Muscle of back (tissue), 11 donors: ENCODE data around the gene GRB10. TPM values are rescaled to one million over a fixed set of nuclear protein-coding genes. Genes with fewer than 3 reads are reported as not detected.
"Not testable (repeated sequence)": the region's sequence is repeated elsewhere in the genome, so short reads cannot be mapped to it uniquely, and the experiment has no call there.

Experiments
- DNase-seq, 3 donors: peaks; one replicate each; pipeline versions ENCODE4 v3.0.0 to v3.0.0-alpha.2; 2013
- polyA plus RNA-seq, 10 donors: library from polyadenylated mRNA; unstranded; fragments of 120-200 nt; gene quantifications; one replicate each; pipeline ENCODE4 v1.2.1, GENCODE V29; 2013; ENCODE audit not compliant: insufficient read length in 10 of 10

Gene GRB10
- polyA plus RNA-seq, 10 donors = 11.5 to 27.6 (median 16.5) TPM

DNA sequence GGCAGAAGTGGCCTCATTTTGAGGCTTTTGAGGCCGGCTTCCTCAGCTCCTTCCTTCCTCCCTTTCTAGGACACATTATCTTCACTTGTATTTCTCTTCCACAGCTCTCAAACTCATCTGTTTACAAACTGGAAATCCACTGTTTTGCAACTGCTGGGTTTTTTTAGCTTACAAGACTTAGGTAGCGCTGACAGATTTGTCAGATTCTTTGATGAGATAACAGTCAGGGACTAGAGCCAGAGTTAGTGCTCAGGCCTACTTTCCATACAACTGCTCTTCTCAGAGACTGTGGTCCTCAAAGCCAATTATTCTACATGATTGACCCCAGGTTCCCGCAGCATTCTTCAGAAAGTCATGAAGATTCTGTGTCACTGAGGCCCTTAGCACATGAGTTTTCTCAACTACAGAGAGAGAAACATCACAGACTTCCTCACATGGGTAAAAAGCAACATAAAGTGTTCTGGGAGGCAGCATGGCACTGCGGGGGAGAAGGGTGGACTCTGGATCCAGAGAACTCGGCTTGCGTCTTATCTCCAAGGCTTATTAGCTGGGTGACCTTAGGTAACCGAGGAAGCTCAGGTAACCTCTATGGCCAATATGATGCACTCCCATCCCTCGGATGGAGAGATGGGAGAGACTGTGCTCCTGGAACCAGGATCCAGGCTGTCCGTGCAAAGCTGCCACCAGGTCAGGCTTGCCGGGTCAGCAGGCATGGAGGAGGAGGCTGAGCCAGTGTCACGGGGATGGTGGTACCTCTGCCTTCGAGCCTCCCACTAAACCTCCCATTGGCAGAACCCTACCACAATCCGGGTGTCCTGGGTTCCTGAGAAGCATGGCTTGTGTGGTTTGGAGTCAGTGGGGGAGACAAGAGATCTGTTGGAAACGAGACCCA lies 228.0 kb downstream of the GRB10 start:
- no peak for DNase-seq

- DNase-seq = no peak
Measured at GRCh38 chr7:50553973-50554372, 228.7 kb downstream of the GRB10 start.

- DNase-seq = peak; percentile 14 to 70 (median 62)
Measured at GRCh38 chr7:50552921-50553320, 229.8 kb downstream of the GRB10 start.

- no peak for DNase-seq
Measured at GRCh38 chr7:50552139-50552538, 230.6 kb downstream of the GRB10 start.

- not testable (repeated sequence) for DNase-seq
Measured at GRCh38 chr7:50545613-50546012, 237.1 kb downstream of the GRB10 start.

- DNase-seq = no peak
Measured at GRCh38 chr7:50544992-50545391, 237.7 kb downstream of the GRB10 start.

DNA sequence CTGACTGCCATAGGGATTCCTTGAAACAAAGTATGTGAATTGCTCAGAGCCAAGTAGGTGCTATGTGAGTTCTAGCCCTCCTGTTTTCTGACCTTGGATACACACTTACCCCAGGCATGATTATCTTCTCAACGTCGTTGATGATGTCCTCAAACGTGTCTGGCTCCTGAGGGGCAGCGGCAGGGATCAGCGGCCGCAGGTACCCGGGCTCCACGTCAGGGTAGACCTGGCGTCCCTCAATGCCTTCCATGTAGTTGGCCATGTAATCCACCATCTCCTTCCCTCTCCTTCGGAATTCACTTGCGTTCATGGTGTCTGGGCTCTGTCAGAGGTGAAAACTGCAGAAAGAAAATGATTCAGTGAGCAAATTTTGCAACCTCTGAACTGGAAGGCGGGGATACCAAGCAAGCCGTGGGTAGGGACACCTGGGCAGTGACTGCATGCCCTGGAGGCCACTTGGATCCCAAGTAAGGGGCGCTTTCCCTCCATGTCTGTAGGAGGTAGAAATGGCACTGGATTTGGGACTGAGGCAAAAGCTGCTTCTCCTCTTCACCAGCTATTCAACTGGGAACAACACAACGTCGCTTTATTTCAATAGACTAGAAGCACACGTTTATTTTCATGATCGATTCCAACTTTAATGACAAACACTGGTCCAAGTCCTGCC lies 238.8 kb downstream of the GRB10 start:
- no peak for DNase-seq

DNA sequence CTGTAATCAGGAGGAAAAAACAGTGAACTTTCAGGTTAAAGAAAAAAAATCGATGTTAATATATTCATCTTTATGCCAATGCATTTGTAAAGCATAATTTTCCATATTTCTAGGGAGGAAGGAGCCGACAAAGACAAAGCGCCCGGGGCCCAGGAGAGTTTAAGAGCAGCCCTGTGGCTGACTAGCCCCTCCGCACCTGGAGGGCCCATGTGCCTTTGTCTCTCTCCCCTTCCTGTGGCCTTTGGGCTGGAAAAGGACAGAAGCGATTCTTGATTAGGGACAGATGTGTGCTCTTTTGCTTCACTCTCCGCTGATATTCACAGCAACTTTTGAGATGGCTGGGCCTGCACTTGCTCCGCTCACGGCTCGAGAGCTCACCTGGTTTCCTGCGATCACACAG lies 240.6 kb downstream of the GRB10 start:
- peak in 1 of 3 donors; percentile 17 for DNase-seq

GRCh38 chr7:50540785-50541579 lies 241.7 kb downstream of the GRB10 start:
- DNase-seq = no peak

Other genes starting within 250 kb of the GRB10 start
- under 1 TPM in 5 of 10 donors, not detected in 5; 0.17 to 0.49 (median 0.29) TPM for gene DDC, start 217.5 kb downstream of the GRB10 start, polyA plus RNA-seq